ENCODE data around the gene MYBPC3. TPM values are rescaled to one million over a fixed set of nuclear protein-coding genes. Genes with fewer than 3 reads are reported as not detected.

MYBPC3 gene
- total RNA-seq, 1 experiment from 2014 or later = 0.07 TPM

GRCh38 chr11:47349521-47350095 lies 2.9 kb downstream of the MYBPC3 start:
- Mint-ChIP-seq H3K27ac (no peak overlapping the region), H3K4me3 (no peak overlapping the region), H3K36me3 (no peaks in the 10 kb centered on the region), H3K9me3 (no peaks in the 10 kb centered on the region), H3K27me3 (ENCODE audit: low read depth) (no peaks in the 10 kb centered on the region), H3K4me1 (peaks cover 13% of the 10 kb centered on the region)
- POLR2A ChIA-PET = interaction anchor here (0.7 kb wide), 1 partner anchor 92 kb away, joined by 4 read pairs; the partner anchor contains the start of gene NR1H3
- ATAC-seq (no peak), DNase-seq (ENCODE audit: low spot score) (no peak)
- TF ChIP-seq ZNF416 (CRISPR knock-in tag; IDR thresholded peaks at IDR 0.05) (no peak), ZNF121 (CRISPR knock-in tag; IDR thresholded peaks at IDR 0.05) (no peak), KAT7 (CRISPR knock-in tag; IDR thresholded peaks at IDR 0.05; ENCODE audit: borderline replicate concordance) (no peak), ATF6 (CRISPR knock-in tag; IDR thresholded peaks at IDR 0.05) (no peak), SMAD3 (CRISPR knock-in tag; IDR thresholded peaks at IDR 0.05; ENCODE audit: borderline replicate concordance) (no peak), ETV6 (CRISPR knock-in tag; IDR thresholded peaks at IDR 0.05) (no peak), SP1 (CRISPR knock-in tag; conservative IDR thresholded peaks at IDR 0.05) (no peak), USF2 (CRISPR knock-in tag; IDR thresholded peaks at IDR 0.05) (no peak), FOXK1 (CRISPR knock-in tag; IDR thresholded peaks at IDR 0.05) (no peak), CREM (CRISPR knock-in tag; IDR thresholded peaks at IDR 0.05) (no peak)
- CTCF ChIA-PET = interaction anchor here (0.6 to 1.4 kb wide), 5 partner anchors 25 to 197 kb away, joined by 3 to 6 read pairs (median 3); partner anchors contain the start of gene NR1H3

GRCh38 chr11:47348859-47349258 lies 3.6 kb downstream of the MYBPC3 start:
- no peak overlapping the region for H3K4me3 Mint-ChIP-seq
- no peaks in the 10 kb centered on the region for H3K9me3 Mint-ChIP-seq
- DNase-seq (ENCODE audit: low spot score) = peak; percentile 36
- H3K27ac Mint-ChIP-seq = no peak overlapping the region
- H3K36me3 Mint-ChIP-seq = no peaks in the 10 kb centered on the region
- CTCF ChIA-PET = interaction anchor here (1.4 kb wide), 2 partner anchors 89 to 91 kb away, joined by 3 to 6 read pairs; partner anchors contain the start of gene NR1H3
- no peaks in the 10 kb centered on the region for H3K27me3 Mint-ChIP-seq (ENCODE audit: low read depth)
- TF ChIP-seq ZNF232 (CRISPR knock-in tag; IDR thresholded peaks at IDR 0.05) (no peak), SMAD3 (CRISPR knock-in tag; IDR thresholded peaks at IDR 0.05; ENCODE audit: borderline replicate concordance) (no peak), ZNF263 (CRISPR knock-in tag; IDR thresholded peaks at IDR 0.05; ENCODE audit: low read depth) (no peak), CREB1 (CRISPR knock-in tag; IDR thresholded peaks at IDR 0.05) (no peak), NFATC4 (CRISPR knock-in tag; IDR thresholded peaks at IDR 0.05) (no peak), SMAD4 (CRISPR knock-in tag; IDR thresholded peaks at IDR 0.05) (no peak), HMGA2 (CRISPR knock-in tag; IDR thresholded peaks at IDR 0.05) (no peak)
- peaks cover 8% of the 10 kb centered on the region; the same call in 1 of the 2 replicates for H3K4me1 Mint-ChIP-seq
- ATAC-seq = peak; percentile 53
- POLR2A ChIA-PET = no interaction called here

- no peak for ATAC-seq
- Mint-ChIP-seq H3K27ac (no peak overlapping the region), H3K4me1 (peaks cover 8% of the 10 kb centered on the region; the same call in 1 of the 2 replicates), H3K9me3 (no peaks in the 10 kb centered on the region), H3K27me3 (ENCODE audit: low read depth) (no peaks in the 10 kb centered on the region), H3K4me3 (no peak overlapping the region), H3K36me3 (no peaks in the 10 kb centered on the region)
- POLR2A ChIA-PET = no interaction called here
- no peak for DNase-seq (ENCODE audit: low spot score)
- CTCF ChIA-PET = interaction anchor here (1.4 kb wide), 1 partner anchor 91 kb away, joined by 3 read pairs; the partner anchor contains the start of gene NR1H3
- TF ChIP-seq HMGXB4 (CRISPR knock-in tag; IDR thresholded peaks at IDR 0.05) (no peak), ZMAT4 (CRISPR knock-in tag; IDR thresholded peaks at IDR 0.05) (no peak), ATF1 (CRISPR knock-in tag; IDR thresholded peaks at IDR 0.05) (no peak), ZNF512 (CRISPR knock-in tag; IDR thresholded peaks at IDR 0.05; ENCODE audit: borderline replicate concordance) (no peak), STAT6 (CRISPR knock-in tag; conservative IDR thresholded peaks at IDR 0.05; ENCODE audit: low read depth) (no peak), JUN (CRISPR knock-in tag; IDR thresholded peaks at IDR 0.05) (no peak), NFE2L1 (CRISPR knock-in tag; IDR thresholded peaks at IDR 0.05) (no peak)
Measured at GRCh38 chr11:47348131-47348802, 4.2 kb downstream of the MYBPC3 start.

All from WTC11 (cell line).